Upper lobe of left lung (tissue), 6 donors: ENCODE measurements around the gene PCSK5. TPM values are rescaled to one million over a fixed set of nuclear protein-coding genes. Genes with fewer than 3 reads are reported as not detected.

Source experiments
- ATAC-seq, 2 donors: fragments of 200-7000 bp; cut with Tn5 transposase; one replicate each; pipeline ENCODE4 v1.9.1; 2022; ENCODE audit warnings: mild to moderate bottlenecking in 2 of 2, moderate library complexity in 2 of 2; ENCODE audit not compliant: low FRiP score in 2 of 2
- DNase-seq, 2 donors: peaks; one replicate each; pipeline ENCODE4 v3.0.0-alpha.2; 2019 to 2020
- H3K27ac ChIP-seq, 4 donors: fragments of 200-600 bp; sonication (generic); one replicate each; pipeline ENCODE4 v1.5.1; 2016 to 2019
- H3K27me3 ChIP-seq, 4 donors: fragments of 200-600 bp; sonication (generic); one replicate each; pipeline ENCODE4 v1.5.1; 2017 to 2019
- H3K36me3 ChIP-seq, 4 donors: fragments of 200-600 bp; sonication (generic); one replicate each; pipeline ENCODE4 v1.5.1; 2016 to 2019
- H3K4me1 ChIP-seq, 4 donors: fragments of 200-600 bp; sonication (generic); one replicate each; pipeline ENCODE4 v1.5.1; 2018 to 2019
- H3K4me3 ChIP-seq, 4 donors: fragments of 200-600 bp; sonication (generic); one replicate each; pipeline ENCODE4 v1.5.1; 2017 to 2019; ENCODE audit warnings: mild to moderate bottlenecking in 2 of 4, moderate library complexity in 1 of 4
- H3K9me3 ChIP-seq, 4 donors: fragments of 200-600 bp; sonication (generic); one replicate each; pipeline ENCODE4 v1.5.1; 2018 to 2019
- CTCF ChIP-seq, 6 experiments: fragments of 450-650 bp in 4 of 6; fragments of 200-600 bp in 2 of 6; sonication (generic) in 2 of 6; IDR thresholded peaks; one replicate each; pipeline ENCODE4 v1.5.1; 2016 to 2019; ENCODE audit warnings: antibody characterized with exemption in 6 of 6
- EP300 ChIP-seq, 4 donors: sonication (generic); formaldehyde crosslinking; IDR thresholded peaks; one replicate each; pipeline ENCODE4 v1.5.1; 2017; ENCODE audit warnings: antibody characterized with exemption in 4 of 4, control low read depth in 2 of 4
- POLR2A ChIP-seq, 4 donors: fragments of 450-650 bp; IDR thresholded peaks; one replicate each; pipeline ENCODE4 v1.5.1; 2016 to 2017; ENCODE audit warnings: antibody characterized with exemption in 4 of 4, mild to moderate bottlenecking in 2 of 4
- POLR2AphosphoS5 ChIP-seq, 2 donors: sonication (generic); formaldehyde crosslinking; IDR thresholded peaks; one replicate each; pipeline ENCODE4 v1.5.1; 2017; ENCODE audit warnings: antibody characterized with exemption in 2 of 2
- WGBS, 2 donors: methylation state at CpG; one replicate each; pipeline ENCODE4 v1.1.5; 2017 to 2018; 5-methylcytosine and 5-hydroxymethylcytosine counted together
- total RNA-seq, 6 donors: library from RNA; depleted of rRNA in 4 of 6; stranded (reverse); fragments of >200 nt in 4 of 6; gene quantifications; one replicate each; pipeline versions ENCODE4 v1.1.0 to v1.2.1, GENCODE V29; 2016 to 2021
- donor health status: DM: no; HTN: no; CAD: no; lungs with moderate emphysema.
- donor health status: DM: no; HTN: yes; CAD: no; lungs with severe emphysema.

The PCSK5 gene
- total RNA-seq, 6 donors from 2014 or later, result 12.8 to 29.2 (median 18.3) TPM

- DNase-seq (no peak), ATAC-seq (no peak)
- no peak for TF ChIP-seq CTCF (IDR thresholded peaks at IDR 0.05)
- TF ChIP-seq POLR2AphosphoS5 (IDR thresholded peaks at IDR 0.05), result no peak
- no peak for TF ChIP-seq POLR2A (IDR thresholded peaks at IDR 0.05)
- no peak for TF ChIP-seq EP300 (IDR thresholded peaks at IDR 0.05)
- no peak overlapping the region for H3K27ac ChIP-seq
- H3K27me3 ChIP-seq, result no peaks in the 10 kb centered on the region
- no peak overlapping the region for H3K4me3 ChIP-seq
- whole genome bisulfite sequencing, 2 donors, result 87 to 98% methylated on average over 3 of the region's 3 CpGs
- H3K36me3 ChIP-seq, result no peaks in the 10 kb centered on the region
- no peaks in the 10 kb centered on the region for H3K9me3 ChIP-seq
- no peaks in the 10 kb centered on the region for H3K4me1 ChIP-seq
Observed at GRCh38 chr9:76354221-76354620, 463.7 kb downstream of the PCSK5 start.

- ATAC-seq (no peak), DNase-seq (no peak)
- H3K9me3 ChIP-seq, result no peaks in the 10 kb centered on the region
- H3K36me3 ChIP-seq, result no peaks in the 10 kb centered on the region
- WGBS, 2 donors, result 80 to 86% methylated on average over 6 of the region's 6 CpGs
- H3K4me1 ChIP-seq, result no peaks in the 10 kb centered on the region
- TF ChIP-seq EP300 (IDR thresholded peaks at IDR 0.05), result no peak
- no peak for TF ChIP-seq POLR2A (IDR thresholded peaks at IDR 0.05)
- TF ChIP-seq CTCF (IDR thresholded peaks at IDR 0.05), result no peak
- TF ChIP-seq POLR2AphosphoS5 (IDR thresholded peaks at IDR 0.05), result no peak
- H3K27me3 ChIP-seq, result no peaks in the 10 kb centered on the region
- no peak overlapping the region for H3K27ac ChIP-seq
- no peak overlapping the region for H3K4me3 ChIP-seq
Observed at GRCh38 chr9:76355886-76356285, 465.4 kb downstream of the PCSK5 start.

- Histone ChIP-seq H3K27me3 (no peaks in the 10 kb centered on the region), H3K36me3 (no peaks in the 10 kb centered on the region), H3K4me3 (no peak overlapping the region), H3K9me3 (no peaks in the 10 kb centered on the region), H3K4me1 (no peaks in the 10 kb centered on the region), H3K27ac (no peak overlapping the region)
- no peak for DNase-seq
- ATAC-seq, result no peak
- TF ChIP-seq EP300 (IDR thresholded peaks at IDR 0.05) (no peak), POLR2AphosphoS5 (IDR thresholded peaks at IDR 0.05) (no peak), POLR2A (IDR thresholded peaks at IDR 0.05) (no peak), CTCF (IDR thresholded peaks at IDR 0.05) (no peak)
- WGBS, 2 donors, result 47 to 70% methylated on average over 1 of the region's 1 CpG
Observed at GRCh38 chr9:76357555-76357954, 467.1 kb downstream of the PCSK5 start.

GRCh38 chr9:76358628-76359280 lies 468.3 kb downstream of the PCSK5 start:
- no peak for TF ChIP-seq POLR2AphosphoS5 (IDR thresholded peaks at IDR 0.05)
- TF ChIP-seq EP300 (IDR thresholded peaks at IDR 0.05), result no peak
- no peak for TF ChIP-seq POLR2A (IDR thresholded peaks at IDR 0.05)
- no peak for TF ChIP-seq CTCF (IDR thresholded peaks at IDR 0.05)
- H3K4me1 ChIP-seq, result no peaks in the 10 kb centered on the region
- WGBS, 2 donors, result 88 to 89% methylated on average over 10 of the region's 10 CpGs
- DNase-seq, result no peak
- no peaks in the 10 kb centered on the region for H3K36me3 ChIP-seq
- H3K27me3 ChIP-seq, result no peaks in the 10 kb centered on the region
- H3K27ac ChIP-seq, result no peak overlapping the region
- no peak overlapping the region for H3K4me3 ChIP-seq
- peak in 1 of 2 donors; percentile 39 for ATAC-seq
- no peaks in the 10 kb centered on the region for H3K9me3 ChIP-seq

- Histone ChIP-seq H3K9me3 (no peaks in the 10 kb centered on the region), H3K4me3 (no peak overlapping the region), H3K27me3 (no peaks in the 10 kb centered on the region), H3K27ac (no peak overlapping the region), H3K4me1 (no peaks in the 10 kb centered on the region), H3K36me3 (no peaks in the 10 kb centered on the region)
- 82 to 88% methylated on average over 4 of the region's 4 CpGs for WGBS, 2 donors
- ATAC-seq (no peak), DNase-seq (no peak)
- no peak for TF ChIP-seq CTCF (IDR thresholded peaks at IDR 0.05)
- TF ChIP-seq EP300 (IDR thresholded peaks at IDR 0.05), result no peak
- no peak for TF ChIP-seq POLR2A (IDR thresholded peaks at IDR 0.05)
- no peak for TF ChIP-seq POLR2AphosphoS5 (IDR thresholded peaks at IDR 0.05)
Observed at GRCh38 chr9:76359365-76359764, 468.9 kb downstream of the PCSK5 start.
